Sigmoid colon (tissue), 7 donors: ENCODE measurements around the gene STX1B. TPM values are rescaled to one million over a fixed set of nuclear protein-coding genes. Genes with fewer than 3 reads are reported as not detected.

Experiments
- DNase-seq: peaks from one replicate; pipeline ENCODE4 v3.0.0-alpha.2; 2019
- H3K27ac ChIP-seq, 4 donors: fragments of 200-600 bp; sonication (generic); one replicate each; pipeline ENCODE4 v1.5.1; 2016 to 2019; ENCODE audit warnings: mild to moderate bottlenecking in 1 of 4
- H3K27me3 ChIP-seq, 3 donors: fragments of 200-600 bp; sonication (generic); one replicate each; pipeline ENCODE4 v1.5.1; 2019; ENCODE audit warnings: mild to moderate bottlenecking in 1 of 3
- H3K36me3 ChIP-seq, 4 donors: fragments of 200-600 bp; sonication (generic); one replicate each; pipeline ENCODE4 v1.5.1; 2016 to 2019
- H3K4me1 ChIP-seq, 4 donors: fragments of 200-600 bp; sonication (generic); one replicate each; pipeline ENCODE4 v1.5.1; 2017 to 2019
- H3K4me3 ChIP-seq, 4 donors: fragments of 200-600 bp; sonication (generic); one replicate each; pipeline ENCODE4 v1.5.1; 2017 to 2019; ENCODE audit warnings: mild to moderate bottlenecking in 2 of 4, moderate library complexity in 1 of 4
- H3K9me3 ChIP-seq, 4 donors: fragments of 200-600 bp in 3 of 4; sonication (generic) in 3 of 4; one replicate each; pipeline versions ENCODE4 v1.5.1 to v1.6.1; 2013 to 2019
- CTCF ChIP-seq, 4 experiments: fragments of 450-650 bp in 3 of 4; fragments of 200-600 bp in 1 of 4; IDR thresholded peaks; one replicate each; pipeline ENCODE4 v1.5.1; 2016 to 2019; ENCODE audit warnings: antibody characterized with exemption in 4 of 4, mild to moderate bottlenecking in 3 of 4, moderate library complexity in 2 of 4
- EP300 ChIP-seq, 4 donors: sonication (generic); formaldehyde crosslinking; IDR thresholded peaks; one replicate each; pipeline ENCODE4 v1.6.1; 2017; ENCODE audit warnings: antibody characterized with exemption in 4 of 4
- POLR2A ChIP-seq, 2 donors: fragments of 450-650 bp; IDR thresholded peaks; one replicate each; pipeline ENCODE4 v1.6.1; 2016; ENCODE audit warnings: antibody characterized with exemption in 2 of 2, mild to moderate bottlenecking in 2 of 2, moderate library complexity in 2 of 2
- POLR2AphosphoS5 ChIP-seq, 4 donors: sonication (generic); formaldehyde crosslinking; IDR thresholded peaks; one replicate each; pipeline ENCODE4 v1.6.1; 2017; ENCODE audit warnings: antibody characterized with exemption in 4 of 4
- WGBS, 2 donors: extraction: QIAGEN DNeasy Blood & Tissue Kit; methylation state at CpG; one replicate each; pipeline ENCODE4 v1.1.7; 2013; 5-methylcytosine and 5-hydroxymethylcytosine counted together
- intact Hi-C: fragments of 100-400 bp; cut with DNase I; formaldehyde crosslinking; loops from one replicate; pipeline ENCODE4 v1.15.1; 2023
- polyA plus RNA-seq, 3 donors: library from polyadenylated mRNA; stranded (reverse); fragments of 200-250 nt; gene quantifications; one replicate each; pipeline ENCODE4 v1.2.3, GENCODE V29; 2013
- total RNA-seq, 4 donors: library from RNA; depleted of rRNA; stranded (reverse); fragments of >200 nt; gene quantifications; one replicate each; pipeline ENCODE4 v1.1.0, GENCODE V29; 2016
- donor health status: healthy with polysubstance abuse.
- donor health status: Bipolar disorder and iron deficiency.
- donor health status: healthy.

The STX1B gene
- total and polyA plus RNA-seq, 7 donors, result 0.60 to 4.4 (median 1.1) TPM; not detected in 1

GRCh38 chr16:31008149-31008548 lies 2.3 kb downstream of the STX1B start:
- no peak overlapping the region for H3K4me3 ChIP-seq
- intact Hi-C loops, result no loop called here
- peaks cover 0 to 5% (median 2%) of the 10 kb centered on the region in 4 donors for H3K4me1 ChIP-seq
- WGBS, 2 donors, result 58 to 75% methylated on average over 6 of the region's 6 CpGs
- no peak for DNase-seq
- H3K36me3 ChIP-seq, result no peaks in the 10 kb centered on the region
- H3K27me3 ChIP-seq, result peaks cover 12 to 55% (median 31%) of the 10 kb centered on the region in 3 donors
- TF ChIP-seq CTCF (IDR thresholded peaks at IDR 0.05) (no peak), POLR2AphosphoS5 (IDR thresholded peaks at IDR 0.05) (no peak), EP300 (IDR thresholded peaks at IDR 0.05) (no peak), POLR2A (IDR thresholded peaks at IDR 0.05) (no peak)
- no peaks in the 10 kb centered on the region for H3K9me3 ChIP-seq
- H3K27ac ChIP-seq, result no peak overlapping the region

DNA sequence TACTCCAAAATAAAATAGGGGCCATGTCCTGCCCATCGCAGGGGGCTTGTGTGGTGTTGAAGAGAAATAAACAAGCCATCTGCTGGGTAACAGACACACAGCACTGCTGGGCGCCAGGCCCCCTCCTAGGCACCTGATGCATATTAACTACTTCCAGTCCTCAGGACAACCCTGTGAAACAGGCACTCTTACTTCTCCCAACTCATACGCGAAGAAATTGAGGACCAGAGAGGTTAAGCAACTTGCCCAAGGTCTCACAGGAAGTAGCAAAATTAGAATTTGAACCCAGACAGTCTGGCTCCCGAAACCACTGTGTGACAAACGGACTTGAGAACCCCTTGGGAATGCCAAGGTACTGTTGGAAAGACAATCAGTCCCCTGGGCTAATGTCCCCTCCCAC lies 2.8 kb downstream of the STX1B start:
- H3K27me3 ChIP-seq, result peaks cover 12 to 52% (median 31%) of the 10 kb centered on the region in 3 donors
- no peaks in the 10 kb centered on the region for H3K36me3 ChIP-seq
- no peak for DNase-seq
- no peak overlapping the region for H3K4me3 ChIP-seq
- H3K9me3 ChIP-seq, result no peaks in the 10 kb centered on the region
- no peak overlapping the region for H3K27ac ChIP-seq
- TF ChIP-seq CTCF (IDR thresholded peaks at IDR 0.05), result no peak
- TF ChIP-seq POLR2A (IDR thresholded peaks at IDR 0.05), result no peak
- no peak for TF ChIP-seq EP300 (IDR thresholded peaks at IDR 0.05)
- TF ChIP-seq POLR2AphosphoS5 (IDR thresholded peaks at IDR 0.05), result no peak
- 46 to 68% methylated on average over 6 of the region's 6 CpGs for WGBS, 2 donors
- peaks cover 0 to 5% (median 2%) of the 10 kb centered on the region in 4 donors for H3K4me1 ChIP-seq
- intact Hi-C loops, result no loop called here

DNA sequence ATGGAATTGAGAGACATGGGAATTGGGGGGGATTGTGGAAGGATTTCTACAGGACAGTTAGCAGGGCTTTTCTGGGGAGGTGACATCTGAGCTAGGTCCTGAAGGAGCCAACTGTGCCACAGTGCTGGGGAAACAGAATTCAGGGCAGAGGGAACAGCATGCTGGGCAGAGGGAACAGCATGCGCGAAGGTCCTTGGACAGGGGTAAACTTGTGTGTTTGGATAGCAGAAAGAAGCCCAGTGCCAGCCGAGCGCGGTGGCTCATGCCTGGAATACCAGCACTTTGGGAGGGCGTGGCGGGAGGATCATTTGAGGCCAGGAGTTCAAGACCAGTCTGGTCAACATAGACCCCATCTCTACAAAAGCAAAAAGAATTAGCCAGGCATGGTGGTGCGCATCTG lies 3.8 kb downstream of the STX1B start:
- Histone ChIP-seq H3K27me3 (peaks cover 12 to 41% (median 25%) of the 10 kb centered on the region in 3 donors), H3K9me3 (no peaks in the 10 kb centered on the region), H3K4me3 (no peak overlapping the region), H3K4me1 (peaks cover 0 to 5% (median 2%) of the 10 kb centered on the region in 4 donors), H3K36me3 (no peaks in the 10 kb centered on the region), H3K27ac (no peak overlapping the region)
- WGBS, 2 donors, result 74 to 87% methylated on average over 8 of the region's 8 CpGs
- intact Hi-C loops, result no loop called here
- no peak for TF ChIP-seq POLR2AphosphoS5 (IDR thresholded peaks at IDR 0.05)
- TF ChIP-seq EP300 (IDR thresholded peaks at IDR 0.05), result no peak
- no peak for TF ChIP-seq CTCF (IDR thresholded peaks at IDR 0.05)
- TF ChIP-seq POLR2A (IDR thresholded peaks at IDR 0.05), result no peak
- DNase-seq, result no peak

DNA sequence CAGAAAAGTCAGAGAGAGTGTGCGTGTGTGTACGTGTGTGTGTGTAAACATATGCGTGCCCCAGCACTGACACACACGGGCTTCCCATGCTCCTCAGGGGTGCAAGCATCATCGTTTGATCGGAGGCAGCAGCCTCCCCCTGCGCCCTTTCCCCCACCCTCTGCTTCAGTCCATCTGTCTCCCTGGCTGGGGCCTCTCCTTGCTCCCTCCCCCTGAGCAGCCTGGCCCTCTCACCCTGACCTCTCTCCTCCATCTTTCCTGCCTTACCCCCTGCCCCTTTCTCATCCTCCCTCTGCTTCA lies 4.4 kb downstream of the STX1B start:
- no peaks in the 10 kb centered on the region for H3K36me3 ChIP-seq
- H3K27me3 ChIP-seq, result peaks cover 9 to 35% (median 19%) of the 10 kb centered on the region in 3 donors
- DNase-seq, result no peak
- TF ChIP-seq CTCF (IDR thresholded peaks at IDR 0.05), result no peak
- no peak for TF ChIP-seq POLR2A (IDR thresholded peaks at IDR 0.05)
- TF ChIP-seq POLR2AphosphoS5 (IDR thresholded peaks at IDR 0.05), result no peak
- no peak for TF ChIP-seq EP300 (IDR thresholded peaks at IDR 0.05)
- no peak overlapping the region for H3K27ac ChIP-seq
- no peak overlapping the region for H3K4me3 ChIP-seq
- H3K9me3 ChIP-seq, result no peaks in the 10 kb centered on the region
- H3K4me1 ChIP-seq, result peaks cover 0 to 5% (median 2%) of the 10 kb centered on the region in 4 donors
- WGBS, 2 donors, result 28 to 56% methylated on average over 7 of the region's 7 CpGs
- intact Hi-C loops, result no loop called here
